K562 (cell line): Measurements from ENCODE around the gene ICAM1. TPM values are rescaled to one million over a fixed set of nuclear protein-coding genes. Genes with fewer than 3 reads are reported as not detected.
A peak's percentile ranks its signal among the peaks of the same experiment; 100 is the strongest.

ENCODE experiments used
- BRCA1 ChIP-seq, 2 experiments: fragments of 450-650 bp in 1 of 2; sonication (generic) in 1 of 2; formaldehyde crosslinking in 1 of 2; IDR thresholded peaks; 2 replicates each; pipeline versions ENCODE4 v1.5.0 to v1.6.1; 2017 to 2020; ENCODE audit warnings: mild to moderate bottlenecking in 1 of 2, missing genetic modification reagents in 1 of 2
- CREBBP ChIP-seq: IDR thresholded peaks from one replicate; pipeline ENCODE4 v1.6.1; 2012; ENCODE audit warnings: low read depth, mild to moderate bottlenecking, control low read depth, inconsistent platforms, low read length
- FOS ChIP-seq: IDR thresholded peaks from 3 replicates; pipeline ENCODE4 v1.6.1; 2011; ENCODE audit not compliant: insufficient read length; ENCODE audit errors: extremely low read depth
- KHSRP ChIP-seq: fragments of 450-650 bp; IDR thresholded peaks from 2 replicates; pipeline ENCODE4 v1.6.1; 2017
- NKRF ChIP-seq: fragments of 450-650 bp; IDR thresholded peaks from 2 replicates; pipeline ENCODE4 v1.6.1; 2016; ENCODE audit warnings: borderline replicate concordance
- POLR2AphosphoS5 ChIP-seq: IDR thresholded peaks from 2 replicates; pipeline ENCODE4 v1.6.1; 2011; ENCODE audit warnings: mild to moderate bottlenecking, low read depth, low read length, moderate library complexity; ENCODE audit not compliant: control insufficient read depth, insufficient read depth
- RB1 ChIP-seq: fragments of 450-650 bp; IDR thresholded peaks from 2 replicates; pipeline ENCODE4 v1.6.1; 2017; ENCODE audit warnings: low read depth, mild to moderate bottlenecking
- RBM17 ChIP-seq: fragments of 200-400 bp; formaldehyde crosslinking; IDR thresholded peaks from 2 replicates; pipeline ENCODE4 v1.6.1; 2017; ENCODE audit warnings: low read depth, mild to moderate bottlenecking, low read length, borderline replicate concordance
- RREB1 ChIP-seq: fragments of 250-450 bp; sonication (Bioruptor Pico); IDR thresholded peaks from 2 replicates; pipeline ENCODE4 v1.4.0; 2020
- THRA ChIP-seq: fragments of 450-650 bp; IDR thresholded peaks from 2 replicates; pipeline ENCODE4 v1.6.1; 2017; ENCODE audit warnings: mild to moderate bottlenecking, moderate library complexity
- UBTF ChIP-seq, 2 experiments: IDR thresholded peaks; 2 replicates each; pipeline ENCODE4 v1.6.1; 2012; ENCODE audit warnings: improper control_type of control experiment in 2 of 2, low read depth in 2 of 2, low read length in 2 of 2, borderline replicate concordance in 1 of 2
- ZC3H11A ChIP-seq: IDR thresholded peaks from 2 replicates; pipeline ENCODE4 v1.6.1; 2012; ENCODE audit warnings: low read depth, low read length, improper control_type of control experiment
- ZNF134 ChIP-seq: fragments of 250-450 bp; sonication (Bioruptor Pico); conservative IDR thresholded peaks from 2 replicates; pipeline ENCODE4 v1.4.0; 2020
- polyA plus RNA-seq, 8 experiments: library from polyadenylated mRNA; depleted of rRNA in 4 of 8; stranded (reverse) in 5 of 8; unstranded in 3 of 8; fragments of >200 nt; fragmentation: Nextera tagmentation in 2 of 8; fragmentation: Illumina TruSeq in 1 of 8; extraction: Ambion mirVana in 2 of 8; extraction: Trizol in 1 of 8; gene quantifications; 2 replicates each; pipeline versions ENCODE4 v1.2.1 to v1.2.3, GENCODE V29; 2011 to 2014; ENCODE audit warnings: inconsistent platforms in 1 of 8, missing spikeins in 1 of 8
- total RNA-seq, 7 experiments: library from RNA; depleted of rRNA in 6 of 7; stranded (reverse); fragments of >200 nt in 6 of 7; fragmentation: Illumina TruSeq in 2 of 7; extraction: Trizol in 2 of 7; gene quantifications; 2 replicates each; pipeline versions ENCODE4 v1.2.1 to v1.2.3, GENCODE V29; 2011 to 2021; ENCODE audit warnings: low replicate concordance in 1 of 7

The ICAM1 gene
- total and polyA plus RNA-seq, 9 of the 15 experiments (the other 6 are each of a cell fraction or from before 2014, with no cell fraction given) = 2.3 to 24.4 (median 13.4) TPM

- TF ChIP-seq UBTF (IDR thresholded peaks at IDR 0.05; ENCODE audit: borderline replicate concordance in 1 of 2, low read depth in 2 of 2, low read length in 2 of 2) = 0 out of 4 replicates have a peak, but pooled peaks have one; percentile 20 to 39
- no peak for TF ChIP-seq BRCA1 (IDR thresholded peaks at IDR 0.05)
- TF ChIP-seq BRCA1 (CRISPR knock-in tag; IDR thresholded peaks at IDR 0.05) = no peak
- no peak for TF ChIP-seq RBM17
- TF ChIP-seq POLR2AphosphoS5 = peak; percentile 68
- no peak for TF ChIP-seq RREB1 (CRISPR knock-in tag)
- TF ChIP-seq KHSRP = no peak
- no peak for TF ChIP-seq ZNF134 (CRISPR knock-in tag)
- no peak for TF ChIP-seq THRA
- TF ChIP-seq NKRF = no peak; the same call in 1 of the 2 replicates
- TF ChIP-seq ZC3H11A = no peak
- peak; percentile 40; the same call in 1 of the 2 replicates for TF ChIP-seq RB1
- no peak for TF ChIP-seq FOS
- TF ChIP-seq CREBBP = no peak
Measured at GRCh38 chr19:10299545-10300458, 28.9 kb downstream of the ICAM1 start (continued).
